ENCODE data around the gene ZBTB44. TPM values are rescaled to one million over a fixed set of nuclear protein-coding genes. Genes with fewer than 3 reads are reported as not detected.

ZBTB44 gene
- total RNA-seq, 1 experiment from 2014 or later, result 27.5 TPM

DNA sequence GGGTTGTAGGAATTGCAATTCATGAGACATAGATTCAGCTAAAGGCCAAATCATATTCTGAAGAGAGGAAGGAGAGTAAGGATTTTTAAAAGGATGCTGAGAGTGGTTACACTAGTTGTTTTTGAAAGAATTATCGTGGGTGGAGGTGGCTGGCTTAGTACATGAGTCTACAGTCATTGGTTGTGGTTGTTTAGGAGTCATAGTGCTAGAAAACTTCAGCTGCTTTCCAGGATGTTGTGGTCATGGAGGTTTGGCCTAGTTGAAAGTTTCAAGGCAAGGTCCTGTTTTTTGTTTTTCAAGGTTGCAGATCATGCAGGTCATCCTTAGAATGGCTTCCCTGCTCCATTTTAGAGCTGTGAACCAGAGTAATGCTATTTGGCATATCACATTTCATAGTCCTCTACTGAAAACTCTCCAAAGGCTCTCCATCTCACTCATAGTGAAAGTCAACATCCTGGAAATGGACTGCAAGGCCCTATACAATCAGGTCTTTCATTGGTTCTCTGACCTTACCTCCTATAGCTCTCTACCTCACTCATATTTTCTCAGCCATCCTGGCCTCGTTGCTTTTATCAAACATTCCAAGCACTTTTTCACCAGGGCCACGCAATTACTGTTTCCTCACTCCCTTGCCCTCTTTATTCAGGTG lies 26.1 kb upstream of the ZBTB44 start:
- H3K4me3 ChIP-seq (ENCODE audit: low read length), result no peak overlapping the region
- 0 out of 2 replicates have a peak, but pooled peaks cover 8% of the 10 kb centered on the region for H3K9me3 ChIP-seq (ENCODE audit: low read length)
- ATAC-seq, result no peak
- ChIA-PET CTCF (no interaction called here), POLR2A (ENCODE audit: unreplicated experiment) (no interaction called here)
- no peak overlapping the region for H3K9ac ChIP-seq (ENCODE audit: low read length)
- H3K79me2 ChIP-seq (ENCODE audit: low read length), result no peaks in the 10 kb centered on the region
- no peaks in the 10 kb centered on the region for H3K9me2 ChIP-seq (replicated peaks; ENCODE audit: low read length)
- no peaks in the 10 kb centered on the region; the same call in 1 of the 2 replicates for H3K27me3 ChIP-seq (ENCODE audit: low read length)
- no peak overlapping the region for H3K27ac ChIP-seq (ENCODE audit: low read length)
- TF ChIP-seq, protein P1, sequence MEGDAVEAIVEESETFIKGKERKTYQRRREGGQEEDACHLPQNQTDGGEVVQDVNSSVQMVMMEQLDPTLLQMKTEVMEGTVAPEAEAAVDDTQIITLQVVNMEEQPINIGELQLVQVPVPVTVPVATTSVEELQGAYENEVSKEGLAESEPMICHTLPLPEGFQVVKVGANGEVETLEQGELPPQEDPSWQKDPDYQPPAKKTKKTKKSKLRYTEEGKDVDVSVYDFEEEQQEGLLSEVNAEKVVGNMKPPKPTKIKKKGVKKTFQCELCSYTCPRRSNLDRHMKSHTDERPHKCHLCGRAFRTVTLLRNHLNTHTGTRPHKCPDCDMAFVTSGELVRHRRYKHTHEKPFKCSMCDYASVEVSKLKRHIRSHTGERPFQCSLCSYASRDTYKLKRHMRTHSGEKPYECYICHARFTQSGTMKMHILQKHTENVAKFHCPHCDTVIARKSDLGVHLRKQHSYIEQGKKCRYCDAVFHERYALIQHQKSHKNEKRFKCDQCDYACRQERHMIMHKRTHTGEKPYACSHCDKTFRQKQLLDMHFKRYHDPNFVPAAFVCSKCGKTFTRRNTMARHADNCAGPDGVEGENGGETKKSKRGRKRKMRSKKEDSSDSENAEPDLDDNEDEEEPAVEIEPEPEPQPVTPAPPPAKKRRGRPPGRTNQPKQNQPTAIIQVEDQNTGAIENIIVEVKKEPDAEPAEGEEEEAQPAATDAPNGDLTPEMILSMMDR (conservative IDR thresholded peaks at IDR 0.05; ENCODE audit: low read depth, low read length), result no peak
- TF ChIP-seq EZH2 (IDR thresholded peaks at IDR 0.05; ENCODE audit: low read length, unreplicated experiment), result no peak
- TF ChIP-seq EZH2phosphoT487 (IDR thresholded peaks at IDR 0.05; ENCODE audit: borderline replicate concordance, low read length), result no peak
- intact Hi-C loops (cut with micrococcal nuclease), result no loop called here
- H3F3A ChIP-seq (ENCODE audit: low read length, unreplicated experiment), result no peaks in the 10 kb centered on the region
- H3K4me2 ChIP-seq (ENCODE audit: low read length), result no peak overlapping the region
- no TSS peak for BruUV-seq (replicated peaks)
- no peaks in the 10 kb centered on the region for H3K36me3 ChIP-seq (ENCODE audit: low read depth, low read length)
- no peaks in the 10 kb centered on the region for H4K20me1 ChIP-seq (ENCODE audit: low read length)
- H2AFZ ChIP-seq (ENCODE audit: low read length), result no peak overlapping the region
- no peak for DNase-seq
- H3K4me1 ChIP-seq (ENCODE audit: insufficient read depth, low read length), result no peaks in the 10 kb centered on the region

DNA sequence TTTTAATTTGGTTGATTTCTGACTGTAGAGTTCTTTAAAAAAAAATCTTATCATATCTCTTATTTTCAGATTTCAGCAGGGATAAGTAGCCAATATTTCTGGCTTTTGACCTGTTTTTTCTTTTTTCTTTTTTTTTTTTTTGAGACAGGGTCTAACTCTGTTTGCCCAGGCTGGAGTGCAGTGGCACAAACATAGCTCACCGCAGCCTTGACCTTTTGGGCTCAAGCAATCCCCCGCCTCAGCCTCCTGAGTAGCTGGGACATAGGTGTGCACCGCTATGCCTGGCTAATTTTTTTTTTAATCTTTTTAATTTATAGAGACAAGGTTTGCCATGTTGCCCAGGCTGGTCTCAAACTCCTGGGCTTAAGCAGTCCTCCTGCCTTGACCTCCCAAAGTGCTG lies 23.9 kb upstream of the ZBTB44 start:
- 0 out of 2 replicates have a peak, but pooled peaks cover 8% of the 10 kb centered on the region for H3K9me3 ChIP-seq (ENCODE audit: low read length)
- intact Hi-C loops (cut with micrococcal nuclease), result no loop called here
- H3K4me2 ChIP-seq (ENCODE audit: low read length), result no peak overlapping the region
- H3K27me3 ChIP-seq (ENCODE audit: low read length), result no peaks in the 10 kb centered on the region; the same call in 1 of the 2 replicates
- BruUV-seq (replicated peaks), result no TSS peak
- ChIA-PET CTCF (interaction anchor here (0.6 kb wide), 1 partner anchor 206 kb away, joined by 4 read pairs; no protein-coding TSS in a partner anchor), POLR2A (ENCODE audit: unreplicated experiment) (interaction anchor here (0.6 kb wide), 1 partner anchor 982 kb away, joined by 6 read pairs; no protein-coding TSS in a partner anchor)
- no peak overlapping the region for H3K4me3 ChIP-seq (ENCODE audit: low read length)
- DNase-seq, result no peak
- H3K27ac ChIP-seq (ENCODE audit: low read length), result no peak overlapping the region
- H3K9ac ChIP-seq (ENCODE audit: low read length), result no peak overlapping the region
- no peak overlapping the region for H2AFZ ChIP-seq (ENCODE audit: low read length)
- no peaks in the 10 kb centered on the region for H3K4me1 ChIP-seq (ENCODE audit: insufficient read depth, low read length)
- no peak for ATAC-seq
- H3K9me2 ChIP-seq (replicated peaks; ENCODE audit: low read length), result no peaks in the 10 kb centered on the region
- no peaks in the 10 kb centered on the region for H3K36me3 ChIP-seq (ENCODE audit: low read depth, low read length)
- no peaks in the 10 kb centered on the region for H3K79me2 ChIP-seq (ENCODE audit: low read length)
- no peaks in the 10 kb centered on the region for H4K20me1 ChIP-seq (ENCODE audit: low read length)
- TF ChIP-seq, protein P1 (conservative IDR thresholded peaks at IDR 0.05; ENCODE audit: low read depth, low read length), result no peak
- TF ChIP-seq EZH2 (IDR thresholded peaks at IDR 0.05; ENCODE audit: low read length, unreplicated experiment), result no peak
- no peak for TF ChIP-seq EZH2phosphoT487 (IDR thresholded peaks at IDR 0.05; ENCODE audit: borderline replicate concordance, low read length)
- H3F3A ChIP-seq (ENCODE audit: low read length, unreplicated experiment), result no peaks in the 10 kb centered on the region

Measured in PC-3 (cell line).